ENCODE measurements around the gene LTBP4. TPM values are rescaled to one million over a fixed set of nuclear protein-coding genes. Genes with fewer than 3 reads are reported as not detected.

LTBP4 gene
- total RNA-seq, 1 experiment from 2014 or later, result 47.7 TPM

DNA sequence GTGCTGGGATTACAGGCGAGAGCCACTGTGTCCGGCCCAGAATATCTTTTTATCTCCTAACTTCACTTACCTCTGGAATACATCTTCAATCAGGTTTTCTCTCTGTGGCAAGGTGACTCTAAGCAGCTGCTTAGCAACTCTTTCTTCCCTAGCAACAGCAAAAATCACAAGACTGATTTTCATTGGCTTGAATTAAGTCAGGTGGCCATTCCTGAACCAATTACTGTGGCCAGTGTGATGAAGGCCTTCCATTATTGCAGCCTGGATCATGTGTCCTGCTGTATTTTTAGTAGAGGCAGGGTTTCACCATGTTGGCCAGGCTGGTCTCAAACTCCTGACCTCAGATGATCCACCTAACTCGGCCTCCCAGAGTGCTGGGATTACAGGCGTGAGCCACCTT is 9.0 kb upstream of the LTBP4 start:
- peak; percentile 81 for DNase-seq (ENCODE audit: low read depth)
- in situ Hi-C loops (cut with HindIII; ENCODE audit: low pct_unique_long_range_greater_than_20kb, low sequenced_read_pairs), result no loop called here

DNA sequence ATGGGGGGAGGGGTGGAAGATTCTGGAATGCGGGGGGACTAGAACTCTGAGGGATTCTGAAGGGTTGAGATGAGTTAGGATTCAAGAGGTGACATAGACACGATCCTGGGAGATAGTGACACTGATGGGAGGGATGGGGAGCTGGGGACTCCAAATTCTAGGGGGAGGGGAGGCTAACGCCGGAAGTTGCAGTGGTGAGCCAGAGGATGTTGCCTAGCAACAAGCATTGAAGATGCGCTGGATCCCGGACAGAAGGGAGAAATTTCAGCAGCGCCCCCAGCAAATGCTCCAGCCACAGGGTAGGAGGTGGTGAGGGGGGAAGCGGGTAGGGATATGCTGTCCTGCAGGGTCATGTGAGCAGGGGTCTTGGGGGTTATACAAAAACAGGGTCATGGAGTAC is 6.9 kb upstream of the LTBP4 start:
- DNase-seq (ENCODE audit: low read depth), result no peak
- in situ Hi-C loops (cut with HindIII; ENCODE audit: low pct_unique_long_range_greater_than_20kb, low sequenced_read_pairs), result no loop called here

DNA sequence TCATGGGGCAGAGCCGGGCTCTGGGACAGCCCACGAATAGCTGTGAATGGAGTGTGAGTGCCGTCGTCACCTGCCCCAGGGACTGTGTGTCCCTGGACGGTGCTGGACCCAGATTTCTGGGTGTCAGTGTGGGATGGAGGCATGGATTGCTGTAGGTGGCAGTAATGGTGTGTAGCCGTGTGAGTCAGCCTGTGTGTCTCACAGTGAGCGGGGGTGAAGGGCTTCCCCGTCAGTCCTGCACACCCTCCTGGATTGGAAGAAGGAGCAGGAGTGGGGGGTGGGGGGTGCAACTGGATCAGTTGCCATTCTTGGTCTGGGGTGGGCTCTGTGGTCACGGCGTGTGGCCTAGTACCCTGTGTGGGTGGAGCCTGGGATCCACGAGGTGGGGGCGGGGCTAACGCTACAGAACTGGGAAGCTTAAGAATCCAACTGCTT is 6.5 kb upstream of the LTBP4 start:
- DNase-seq (ENCODE audit: low read depth), result peak; percentile 65

DNA sequence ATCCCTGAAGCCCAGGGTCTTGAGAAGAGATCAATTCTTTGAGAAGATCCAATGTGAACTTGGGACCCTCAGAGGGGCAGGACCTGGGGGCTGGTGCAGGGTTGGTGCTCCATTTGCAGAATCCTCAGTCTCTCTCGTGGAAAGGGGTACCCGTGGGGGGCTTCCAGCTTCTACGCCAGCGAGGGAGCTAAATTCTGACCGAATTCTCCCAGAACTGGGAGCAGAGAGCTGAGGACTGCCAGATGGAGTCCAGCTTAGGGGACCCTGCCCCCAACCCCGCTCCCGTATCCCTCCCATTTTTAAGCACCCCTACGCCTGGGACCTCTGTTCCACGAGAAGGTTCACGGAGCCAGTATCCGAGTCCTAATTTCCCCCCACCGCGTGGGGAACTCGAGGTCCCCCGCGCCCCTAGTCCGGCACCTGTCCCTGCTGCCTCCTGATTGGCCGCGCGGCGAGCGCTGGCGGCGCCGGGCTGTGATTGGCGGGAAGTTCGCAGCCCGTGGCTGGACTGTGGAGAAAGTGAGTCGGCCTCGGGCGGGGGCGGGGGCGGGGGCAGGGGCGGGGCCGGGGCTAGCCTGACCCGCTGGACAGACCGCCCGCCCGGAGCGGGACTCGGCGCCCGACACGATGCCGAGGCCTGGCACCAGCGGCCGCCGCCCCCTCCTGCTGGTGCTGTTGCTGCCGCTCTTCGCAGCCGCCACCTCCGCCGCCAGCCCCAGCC is 4.4 kb upstream of the LTBP4 start:
- peak; percentile 84 for DNase-seq (ENCODE audit: low read depth)
- in situ Hi-C loops (cut with HindIII; ENCODE audit: low pct_unique_long_range_greater_than_20kb, low sequenced_read_pairs), result no loop called here

More for the DNA sequence above, 6.5 kb upstream of the LTBP4 start:
- in situ Hi-C loops (cut with HindIII; ENCODE audit: low pct_unique_long_range_greater_than_20kb, low sequenced_read_pairs), result no loop called here

DNA sequence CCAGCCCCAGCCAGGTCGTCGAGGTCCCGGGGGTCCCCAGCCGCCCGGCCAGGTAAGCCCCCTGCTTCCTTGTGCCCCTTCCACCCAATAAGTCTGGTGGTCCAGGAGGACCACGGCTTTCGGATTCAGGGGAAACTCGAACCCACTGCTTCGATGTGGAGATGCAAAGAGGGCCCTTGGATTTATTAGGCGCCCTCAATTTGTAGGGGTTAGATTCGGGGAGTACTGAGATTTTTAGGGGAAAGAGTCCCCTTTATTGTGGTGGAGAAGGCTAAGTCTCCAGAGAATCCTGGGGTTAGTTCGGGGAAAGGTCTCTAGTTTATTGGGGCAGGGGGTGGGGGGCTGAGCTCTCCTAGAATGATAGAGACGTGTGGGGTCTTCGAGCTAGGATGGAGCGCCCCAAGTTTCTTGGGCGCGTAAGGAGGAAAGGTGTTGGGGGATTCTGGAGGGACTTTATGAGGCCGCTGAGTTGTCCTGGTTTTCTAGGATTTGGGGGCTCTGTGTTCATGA is 3.8 kb upstream of the LTBP4 start:
- in situ Hi-C loops (cut with HindIII; ENCODE audit: low pct_unique_long_range_greater_than_20kb, low sequenced_read_pairs), result no loop called here
- peak; percentile 42 for DNase-seq (ENCODE audit: low read depth)

DNA sequence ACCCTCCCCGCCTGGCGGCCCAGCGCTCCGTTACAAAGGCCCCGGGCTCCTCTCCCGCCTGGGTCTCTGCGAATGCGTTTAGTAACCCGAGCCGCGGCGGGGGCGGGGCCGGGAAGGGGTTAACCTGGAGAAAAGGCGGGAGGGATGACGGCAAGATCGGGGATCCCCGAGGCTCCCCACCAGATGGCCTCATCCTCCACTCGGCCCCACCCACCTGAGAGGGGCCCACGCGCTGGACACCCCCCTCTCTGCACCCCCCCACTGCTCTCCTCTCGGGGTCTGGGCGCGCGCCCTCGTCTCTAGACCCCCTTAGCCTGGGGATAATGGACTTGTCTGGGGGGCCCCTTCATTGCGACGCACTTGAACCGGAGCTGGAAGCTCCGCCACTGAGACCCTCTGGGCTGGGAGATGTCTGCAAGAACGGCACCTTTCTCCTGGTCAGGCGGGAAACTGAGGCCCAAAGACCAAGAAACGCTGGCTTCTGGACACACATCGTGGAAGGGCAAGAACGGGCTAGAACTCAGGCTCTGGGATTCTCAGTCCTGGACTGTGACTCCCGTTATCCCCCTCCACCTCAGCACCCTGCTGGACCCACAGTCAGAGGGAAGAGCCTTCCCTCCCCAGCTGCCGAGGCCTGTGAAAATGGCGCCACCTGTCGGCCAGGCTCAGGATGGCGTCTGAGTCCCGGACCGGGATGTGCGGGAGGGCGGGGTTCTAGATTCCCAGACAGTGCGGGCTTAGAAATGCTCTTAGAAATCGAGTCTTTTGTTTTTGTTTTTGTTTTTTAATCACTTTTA is 2.9 kb upstream of the LTBP4 start:
- peak; percentile 95 for DNase-seq (ENCODE audit: low read depth)
- in situ Hi-C loops (cut with HindIII; ENCODE audit: low pct_unique_long_range_greater_than_20kb, low sequenced_read_pairs), result no loop called here

DNA sequence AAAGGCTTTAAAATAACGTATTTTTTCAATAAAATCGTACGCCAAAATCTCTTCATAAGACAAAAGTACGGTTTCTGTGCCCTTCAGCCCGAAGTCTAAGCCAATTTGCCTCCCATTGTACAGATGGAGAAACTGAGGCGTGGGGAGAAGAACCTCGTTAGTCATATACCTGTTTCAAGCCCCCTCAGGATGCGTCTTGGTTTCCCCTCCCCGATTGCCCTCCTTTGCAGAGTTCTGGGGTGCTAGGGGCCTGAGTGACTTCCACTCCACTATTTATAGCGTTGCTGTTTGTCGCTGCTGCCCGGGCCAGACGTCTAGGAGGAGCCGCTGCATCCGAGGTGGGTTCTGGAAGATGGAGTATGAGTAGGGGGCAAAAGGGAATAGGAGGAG is 2.3 kb upstream of the LTBP4 start:
- no peak for DNase-seq (ENCODE audit: low read depth)
- in situ Hi-C loops (cut with HindIII; ENCODE audit: low pct_unique_long_range_greater_than_20kb, low sequenced_read_pairs), result no loop called here

DNA sequence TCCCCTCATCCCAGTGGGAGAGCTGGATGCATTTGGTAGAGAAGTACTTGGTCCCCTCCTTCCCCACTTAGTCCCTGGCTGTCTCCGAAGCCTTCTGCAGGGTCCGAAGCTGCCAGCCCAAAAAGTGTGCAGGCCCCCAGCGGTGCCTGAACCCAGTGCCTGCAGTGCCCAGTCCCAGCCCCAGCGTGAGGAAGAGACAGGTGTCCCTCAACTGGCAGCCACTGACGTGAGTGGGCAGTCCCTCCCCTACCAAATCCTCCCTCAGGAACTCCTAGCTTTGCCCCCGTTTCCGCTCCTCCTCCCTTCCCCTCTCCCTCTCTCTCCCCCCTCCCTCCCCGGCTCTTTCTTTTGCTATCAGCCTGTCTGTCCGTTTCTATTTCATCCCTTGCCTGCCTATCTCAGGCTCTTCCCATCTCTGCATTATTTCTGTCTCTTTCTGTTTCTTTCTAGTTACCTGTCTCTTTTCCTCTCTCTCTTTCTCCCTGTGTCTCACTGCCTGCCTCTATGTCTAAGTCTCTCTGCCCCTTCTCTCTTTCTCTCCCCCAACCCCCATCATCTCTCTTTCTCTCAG is 1.8 kb upstream of the LTBP4 start:
- no peak for DNase-seq (ENCODE audit: low read depth)
- in situ Hi-C loops (cut with HindIII; ENCODE audit: low pct_unique_long_range_greater_than_20kb, low sequenced_read_pairs), result no loop called here

DNA sequence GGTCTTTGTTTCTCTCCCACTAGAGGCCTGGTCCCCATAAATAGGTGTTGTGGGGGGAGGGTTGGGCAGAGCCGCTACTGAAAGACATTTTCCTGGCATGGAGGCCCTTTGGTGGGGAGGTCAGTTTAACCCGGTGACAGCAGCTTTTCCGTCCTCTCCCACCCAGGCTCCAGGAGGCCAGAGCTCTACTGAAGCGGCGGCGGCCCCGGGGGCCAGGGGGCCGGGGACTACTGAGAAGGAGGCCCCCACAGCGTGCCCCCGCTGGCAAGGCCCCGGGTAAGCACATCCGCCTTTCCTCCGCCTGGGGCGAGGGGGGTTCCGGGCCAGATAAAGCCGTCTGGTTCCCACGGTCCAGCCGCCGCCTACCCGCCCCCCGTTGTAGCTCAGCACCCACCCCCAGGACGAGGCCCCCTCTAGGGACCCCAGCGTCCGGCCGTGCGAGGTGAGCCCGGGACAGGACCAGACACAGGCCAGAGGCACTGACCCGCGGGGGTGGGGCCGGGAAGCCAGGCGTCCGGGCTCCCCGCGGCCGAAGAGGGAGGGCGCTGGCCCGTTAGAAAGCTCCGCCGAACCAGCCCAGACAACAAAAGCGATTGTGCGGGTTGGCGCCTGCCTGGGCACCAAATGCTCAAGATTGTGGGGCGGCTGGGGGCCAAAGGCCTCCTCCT is 1.1 kb upstream of the LTBP4 start:
- in situ Hi-C loops (cut with HindIII; ENCODE audit: low pct_unique_long_range_greater_than_20kb, low sequenced_read_pairs), result no loop called here
- DNase-seq (ENCODE audit: low read depth), result no peak

DNA sequence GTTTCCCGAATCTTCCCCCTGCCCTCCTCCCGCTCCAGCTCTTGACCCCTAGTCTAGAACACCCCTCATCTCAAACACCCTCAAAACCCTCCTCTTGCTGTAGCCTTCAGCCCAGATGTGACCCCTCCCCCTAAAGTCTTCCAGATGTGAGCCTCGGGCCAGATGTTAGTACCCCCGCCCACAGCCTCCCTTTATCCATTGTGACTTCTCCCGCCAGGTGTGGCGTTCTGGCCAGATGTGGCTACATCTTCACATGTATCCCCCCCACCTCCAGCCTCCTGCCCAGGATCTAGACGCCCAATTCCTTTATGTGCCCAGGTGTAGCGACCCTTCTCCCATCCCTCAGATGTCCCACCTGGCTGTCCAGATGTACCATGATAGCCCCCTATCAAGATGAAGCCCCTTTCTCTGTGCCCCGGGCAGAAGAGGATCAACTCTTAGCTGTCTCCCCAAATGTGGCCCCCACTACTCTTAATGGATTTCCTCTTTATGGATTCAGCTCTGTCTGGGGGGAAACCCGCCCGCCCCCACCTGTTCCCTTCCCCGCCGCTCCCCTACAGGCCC is 517 bp upstream of the LTBP4 start:
- in situ Hi-C loops (cut with HindIII; ENCODE audit: low pct_unique_long_range_greater_than_20kb, low sequenced_read_pairs), result no loop called here
- no peak for DNase-seq (ENCODE audit: low read depth)

DNA sequence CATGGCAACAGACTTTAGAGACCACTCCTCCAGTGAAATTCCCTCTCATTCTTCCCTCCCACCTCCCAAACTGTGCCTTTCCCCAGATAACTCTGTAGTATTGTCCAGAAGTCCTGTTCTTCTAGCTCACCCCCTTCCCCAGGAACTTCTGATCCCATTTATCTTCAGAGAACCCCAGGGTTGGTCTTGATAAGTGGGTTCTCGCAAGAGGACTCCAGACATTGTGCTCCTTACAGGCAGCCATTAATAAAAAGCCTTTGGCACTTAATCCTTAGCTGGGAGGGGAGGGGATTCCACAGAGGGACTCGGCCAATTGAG is 1.9 kb downstream of the LTBP4 start:
- no peak for DNase-seq (ENCODE audit: low read depth)
- in situ Hi-C loops (cut with HindIII; ENCODE audit: low pct_unique_long_range_greater_than_20kb, low sequenced_read_pairs), result no loop called here

DNA sequence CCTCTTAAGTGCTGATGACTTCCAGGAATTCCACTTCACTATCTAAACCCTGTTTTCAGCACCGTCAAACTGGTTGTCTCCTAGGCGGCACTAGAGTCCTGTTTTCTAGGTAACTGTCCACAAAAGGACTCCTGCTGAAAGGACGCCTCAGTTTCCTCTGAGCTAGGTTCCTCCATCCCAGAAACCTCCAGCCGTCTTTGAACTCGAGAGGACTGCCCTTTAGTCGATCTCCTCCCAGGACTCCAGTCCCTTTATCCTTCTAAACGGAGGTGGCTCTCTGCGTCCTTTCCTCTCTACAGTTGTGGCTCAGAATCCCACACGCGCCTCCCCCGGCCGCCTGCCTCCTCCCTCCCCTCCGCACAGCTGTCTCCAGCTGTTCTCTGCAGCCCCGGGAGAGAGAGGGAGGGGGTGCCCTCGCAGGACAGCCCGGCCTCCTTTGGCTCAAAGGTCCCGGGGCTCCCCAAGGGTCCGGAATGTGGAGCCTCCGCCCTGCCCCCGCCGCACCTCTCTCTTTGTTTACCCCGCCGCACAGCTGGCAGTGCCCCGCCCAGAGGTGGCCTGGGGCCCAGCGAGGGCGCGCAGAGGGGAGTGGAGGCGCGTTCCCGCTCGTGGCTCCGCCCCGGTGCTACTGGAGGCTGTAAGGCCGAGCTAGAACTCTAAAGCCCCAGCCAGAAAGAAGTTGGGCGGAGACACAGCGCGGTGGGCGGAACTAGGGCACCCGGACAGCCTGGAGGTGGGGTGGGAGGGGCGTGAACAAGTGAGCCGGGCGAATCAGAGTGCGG is 2.4 kb downstream of the LTBP4 start:
- in situ Hi-C loops (cut with HindIII; ENCODE audit: low pct_unique_long_range_greater_than_20kb, low sequenced_read_pairs), result no loop called here
- DNase-seq (ENCODE audit: low read depth), result no peak

DNA sequence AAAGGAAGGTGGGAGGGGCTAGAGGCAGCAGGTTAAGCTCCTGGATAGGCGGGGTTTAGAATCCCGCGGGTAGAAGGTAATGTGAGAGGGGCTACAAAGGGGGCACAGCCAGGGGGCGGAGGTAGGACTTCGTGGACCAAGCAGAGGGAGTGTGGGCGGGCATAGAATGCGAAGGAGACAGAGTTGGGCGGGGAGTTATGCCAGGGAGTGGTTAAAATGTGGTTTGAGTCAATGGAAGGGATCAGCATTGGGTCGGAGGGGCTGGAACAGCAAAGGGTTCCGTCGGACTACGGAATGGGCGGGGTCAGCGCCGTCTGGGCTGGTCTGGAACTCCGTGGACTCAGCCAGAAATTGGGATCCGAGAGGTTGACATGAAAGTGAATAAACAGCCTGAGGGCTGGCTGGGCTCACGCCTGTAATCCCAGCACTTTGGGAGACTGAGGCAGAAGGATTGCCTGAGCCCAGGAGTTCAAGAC is 3.0 kb downstream of the LTBP4 start:
- peak; percentile 100 for DNase-seq (ENCODE audit: low read depth)
- in situ Hi-C loops (cut with HindIII; ENCODE audit: low pct_unique_long_range_greater_than_20kb, low sequenced_read_pairs), result no loop called here

DNA sequence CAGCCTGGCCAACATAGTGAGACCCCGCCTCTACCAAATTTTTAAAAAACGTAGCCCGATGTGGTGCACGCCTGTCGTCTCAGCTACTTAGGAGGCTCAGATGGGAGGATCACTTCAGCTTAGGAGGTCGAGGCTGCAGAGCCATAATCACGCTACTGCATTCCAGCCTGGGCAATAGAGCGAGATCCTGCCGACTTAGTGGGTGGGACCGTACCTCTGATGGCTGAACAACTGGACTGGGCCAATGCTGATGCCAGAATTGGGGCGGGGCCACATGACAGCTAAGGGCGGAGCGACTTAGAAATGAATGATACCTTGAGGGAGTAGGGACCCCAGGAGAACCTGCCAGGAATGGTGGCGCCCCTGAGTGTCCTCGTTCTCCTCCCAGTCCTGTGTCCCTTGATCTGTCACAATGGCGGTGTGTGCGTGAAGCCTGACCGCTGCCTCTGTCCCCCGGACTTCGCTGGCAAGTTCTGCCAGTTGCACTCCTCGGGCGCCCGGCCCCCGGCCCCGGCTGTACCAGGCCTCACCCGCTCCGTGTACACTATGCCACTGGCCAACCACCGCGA is 3.6 kb downstream of the LTBP4 start:
- no peak for DNase-seq (ENCODE audit: low read depth)
- in situ Hi-C loops (cut with HindIII; ENCODE audit: low pct_unique_long_range_greater_than_20kb, low sequenced_read_pairs), result no loop called here

DNA sequence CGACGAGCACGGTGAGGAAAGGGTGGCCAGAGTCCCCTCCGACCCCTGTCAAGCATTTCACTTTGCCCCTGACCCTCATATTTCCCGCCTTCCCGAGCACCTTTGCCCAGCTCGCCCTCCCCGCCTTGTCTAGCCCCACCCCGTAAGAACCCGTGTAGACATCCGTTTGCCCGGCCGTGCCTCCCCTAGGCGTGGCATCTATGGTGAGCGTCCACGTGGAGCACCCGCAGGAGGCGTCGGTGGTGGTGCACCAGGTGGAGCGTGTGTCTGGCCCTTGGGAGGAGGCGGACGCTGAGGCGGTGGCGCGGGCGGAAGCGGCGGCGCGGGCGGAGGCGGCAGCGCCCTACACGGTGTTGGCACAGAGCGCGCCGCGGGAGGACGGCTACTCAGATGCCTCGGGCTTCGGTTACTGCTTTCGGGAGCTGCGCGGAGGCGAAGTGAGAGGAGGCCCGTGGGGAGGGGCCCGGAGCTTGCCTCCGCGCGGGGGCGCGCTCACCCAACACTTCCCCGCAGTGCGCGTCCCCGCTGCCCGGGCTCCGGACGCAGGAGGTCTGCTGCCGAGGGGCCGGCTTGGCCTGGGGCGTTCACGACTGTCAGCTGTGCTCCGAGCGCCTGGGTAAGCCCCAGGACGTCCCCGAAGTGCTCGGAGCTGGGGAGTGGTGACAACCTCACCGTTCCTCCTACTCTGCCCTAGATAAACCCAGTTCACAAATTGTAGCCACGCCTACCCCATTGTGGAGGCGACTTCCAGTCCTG is 4.2 kb downstream of the LTBP4 start:
- DNase-seq (ENCODE audit: low read depth), result peak; percentile 98
- in situ Hi-C loops (cut with HindIII; ENCODE audit: low pct_unique_long_range_greater_than_20kb, low sequenced_read_pairs), result no loop called here

DNA sequence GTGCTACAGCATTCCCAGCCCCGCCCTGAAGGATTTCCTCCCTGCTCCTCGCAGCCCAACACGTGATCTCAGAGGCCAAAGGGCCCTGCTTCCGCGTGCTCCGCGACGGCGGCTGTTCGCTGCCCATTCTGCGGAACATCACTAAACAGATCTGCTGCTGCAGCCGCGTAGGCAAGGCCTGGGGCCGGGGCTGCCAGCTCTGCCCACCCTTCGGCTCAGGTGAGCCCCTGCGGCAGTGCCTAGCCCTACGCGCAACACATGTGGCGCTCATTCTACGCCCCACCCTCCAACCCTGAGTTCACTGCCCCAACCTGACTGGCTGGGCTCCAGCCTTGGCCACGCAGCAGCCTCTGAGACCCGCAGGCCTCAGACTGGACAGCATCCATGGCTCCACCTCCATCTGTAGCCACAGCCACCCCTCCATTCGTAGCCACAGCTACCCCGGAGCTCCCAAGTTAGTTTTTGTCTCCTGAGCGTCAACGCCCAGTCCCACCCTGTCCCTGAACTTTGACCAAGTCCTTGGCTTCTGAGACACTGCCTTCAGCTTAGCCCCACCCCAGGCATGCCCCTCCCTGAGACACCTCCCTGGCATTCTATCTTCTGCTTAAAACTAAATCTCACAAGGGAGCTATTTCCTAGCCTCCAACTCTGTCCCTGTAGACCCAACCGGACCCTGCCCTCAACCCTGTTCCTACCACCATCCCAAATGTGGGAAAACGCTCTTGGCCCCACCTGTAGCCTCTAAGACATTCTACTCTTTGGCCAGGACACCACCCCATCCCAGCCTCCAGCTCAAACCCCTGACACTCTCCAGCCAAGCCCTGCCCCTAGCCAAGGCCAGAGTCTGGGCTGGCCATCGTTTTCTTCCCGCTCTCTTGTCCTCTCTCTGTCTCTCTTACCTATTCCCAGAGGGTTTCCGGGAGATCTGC is 6.4 kb downstream of the LTBP4 start:
- in situ Hi-C loops (cut with HindIII; ENCODE audit: low pct_unique_long_range_greater_than_20kb, low sequenced_read_pairs), result no loop called here
- DNase-seq (ENCODE audit: low read depth), result peak; percentile 65
